Testis (tissue), 3 donors: Measurements from ENCODE around the gene PLCB1. TPM values are rescaled to one million over a fixed set of nuclear protein-coding genes. Genes with fewer than 3 reads are reported as not detected.

Source experiments
- DNase-seq: peaks from one replicate; pipeline ENCODE4 v3.0.0-alpha.2; 2019
- H3K27ac ChIP-seq, 2 donors: fragments of 200-600 bp; sonication (generic); one replicate each; pipeline ENCODE4 v1.5.1; 2019
- H3K27me3 ChIP-seq: fragments of 200-600 bp; sonication (generic); one replicate; pipeline ENCODE4 v1.5.1; 2019
- H3K36me3 ChIP-seq: fragments of 200-600 bp; sonication (generic); one replicate; pipeline ENCODE4 v1.5.1; 2017; ENCODE audit warnings: low read depth; ENCODE audit errors: missing control alignments
- H3K4me1 ChIP-seq: fragments of 200-600 bp; sonication (generic); one replicate; pipeline ENCODE4 v1.5.1; 2019
- H3K4me3 ChIP-seq, 2 donors: fragments of 200-600 bp; sonication (generic); one replicate each; pipeline ENCODE4 v1.5.1; 2017 to 2019
- H3K9me3 ChIP-seq: fragments of 200-600 bp; sonication (generic); one replicate; pipeline ENCODE4 v1.5.1; 2017
- POLR2A ChIP-seq: fragments of 450-650 bp; IDR thresholded peaks from one replicate; pipeline ENCODE4 v1.6.1; 2017; ENCODE audit warnings: antibody characterized with exemption, mild to moderate bottlenecking, moderate library complexity
- WGBS, 2 donors: methylation state at CpG; one replicate each; pipeline ENCODE4 v1.1.5; 2018; 5-methylcytosine and 5-hydroxymethylcytosine counted together
- intact Hi-C: fragments of 100-400 bp; cut with DNase I; formaldehyde crosslinking; loops from one replicate; pipeline ENCODE4 v1.15.1; 2023; ENCODE audit warnings: low total_unique reads
- polyA plus RNA-seq: library from polyadenylated mRNA; stranded (reverse); fragments of 350-450 nt; fragmentation: Illumina TruSeq; extraction: RNeasy Lipid Tissue Mini Kit (QIAGEN cat#74804); gene quantifications from one replicate; pipeline ENCODE4 v1.2.3, GENCODE V29; 2014; ENCODE audit warnings: low read depth, low replicate concordance; ENCODE audit not compliant: insufficient read depth
- total RNA-seq, 2 donors: library from RNA; depleted of rRNA; stranded (reverse); fragments of >200 nt; gene quantifications; one replicate each; pipeline ENCODE4 v1.2.3, GENCODE V29; 2016
- TF ChIP-seq, protein P1 (sequence below), 3 experiments: fragments of 450-650 bp in 2 of 3; fragments of 200-600 bp in 1 of 3; sonication (generic) in 1 of 3; IDR thresholded peaks; one replicate each; pipeline ENCODE4 v1.5.1; 2016 to 2019; ENCODE audit warnings: antibody characterized with exemption in 3 of 3, mild to moderate bottlenecking in 2 of 3, moderate library complexity in 1 of 3

PLCB1 gene
- total and polyA plus RNA-seq, 3 donors from 2014 or later = 3.1 to 9.8 (median 8.2) TPM

DNA sequence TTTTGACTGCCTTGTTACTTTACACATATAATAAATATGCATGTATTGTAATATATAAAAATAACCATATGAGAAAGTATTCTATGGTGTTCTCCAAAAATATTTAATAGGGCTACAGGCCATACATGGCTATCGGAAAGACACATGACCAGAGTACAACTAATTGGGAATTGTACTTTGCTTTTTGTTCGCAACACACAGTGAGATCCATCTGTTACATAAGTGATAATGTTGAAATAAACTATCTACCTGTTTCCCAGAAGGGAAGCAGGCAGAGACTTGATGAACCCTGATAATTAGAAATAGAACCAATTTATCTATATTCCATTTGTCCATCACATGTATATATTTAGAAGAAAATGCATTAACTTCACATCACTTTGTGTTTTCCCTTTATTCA lies 592.8 kb downstream of the PLCB1 start:
- Histone ChIP-seq H3K4me3 (no peak overlapping the region), H3K4me1 (no peaks in the 10 kb centered on the region), H3K9me3 (no peaks in the 10 kb centered on the region), H3K27ac (no peak overlapping the region), H3K27me3 (no peaks in the 10 kb centered on the region), H3K36me3 (no peaks in the 10 kb centered on the region)
- DNase-seq = no peak
- TF ChIP-seq POLR2A = no peak
- intact Hi-C loops = loop anchor here (5.0 to 10.0 kb wide), 2 partner anchors 593 to 680 kb away; partner anchors contain the start of gene PLCB1
- WGBS, 2 donors = 84 to 93% methylated on average over 2 of the region's 2 CpGs

DNA sequence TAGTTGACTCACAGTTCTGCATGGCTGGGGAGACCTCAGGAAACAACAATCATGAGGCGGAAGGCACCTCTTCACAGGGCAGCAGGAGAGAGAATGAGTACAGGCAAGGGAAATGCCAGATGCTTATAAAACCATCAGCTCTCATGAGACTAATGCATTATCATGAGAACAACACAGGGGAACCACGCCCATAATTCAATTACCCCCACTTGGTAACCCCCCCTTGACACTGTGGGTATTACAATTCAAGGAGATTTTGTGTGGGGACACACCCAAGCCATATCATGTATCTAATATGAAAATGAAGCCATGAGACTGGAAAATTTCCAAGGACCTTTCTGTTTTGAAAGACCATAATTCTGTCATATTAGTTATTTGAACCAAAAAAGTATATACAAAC lies 594.4 kb downstream of the PLCB1 start:
- no peak for DNase-seq
- Histone ChIP-seq H3K27ac (no peak overlapping the region), H3K4me3 (no peak overlapping the region), H3K36me3 (no peaks in the 10 kb centered on the region), H3K27me3 (no peaks in the 10 kb centered on the region), H3K4me1 (no peaks in the 10 kb centered on the region), H3K9me3 (no peaks in the 10 kb centered on the region)
- intact Hi-C loops = loop anchor here (10.0 kb wide), 1 partner anchor 682 kb away; no protein-coding TSS in a partner anchor
- 85 to 94% methylated on average over 2 of the region's 2 CpGs for WGBS, 2 donors
- TF ChIP-seq, protein P1, sequence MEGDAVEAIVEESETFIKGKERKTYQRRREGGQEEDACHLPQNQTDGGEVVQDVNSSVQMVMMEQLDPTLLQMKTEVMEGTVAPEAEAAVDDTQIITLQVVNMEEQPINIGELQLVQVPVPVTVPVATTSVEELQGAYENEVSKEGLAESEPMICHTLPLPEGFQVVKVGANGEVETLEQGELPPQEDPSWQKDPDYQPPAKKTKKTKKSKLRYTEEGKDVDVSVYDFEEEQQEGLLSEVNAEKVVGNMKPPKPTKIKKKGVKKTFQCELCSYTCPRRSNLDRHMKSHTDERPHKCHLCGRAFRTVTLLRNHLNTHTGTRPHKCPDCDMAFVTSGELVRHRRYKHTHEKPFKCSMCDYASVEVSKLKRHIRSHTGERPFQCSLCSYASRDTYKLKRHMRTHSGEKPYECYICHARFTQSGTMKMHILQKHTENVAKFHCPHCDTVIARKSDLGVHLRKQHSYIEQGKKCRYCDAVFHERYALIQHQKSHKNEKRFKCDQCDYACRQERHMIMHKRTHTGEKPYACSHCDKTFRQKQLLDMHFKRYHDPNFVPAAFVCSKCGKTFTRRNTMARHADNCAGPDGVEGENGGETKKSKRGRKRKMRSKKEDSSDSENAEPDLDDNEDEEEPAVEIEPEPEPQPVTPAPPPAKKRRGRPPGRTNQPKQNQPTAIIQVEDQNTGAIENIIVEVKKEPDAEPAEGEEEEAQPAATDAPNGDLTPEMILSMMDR (IDR thresholded peaks at IDR 0.05) = no peak
- no peak for TF ChIP-seq POLR2A

DNA sequence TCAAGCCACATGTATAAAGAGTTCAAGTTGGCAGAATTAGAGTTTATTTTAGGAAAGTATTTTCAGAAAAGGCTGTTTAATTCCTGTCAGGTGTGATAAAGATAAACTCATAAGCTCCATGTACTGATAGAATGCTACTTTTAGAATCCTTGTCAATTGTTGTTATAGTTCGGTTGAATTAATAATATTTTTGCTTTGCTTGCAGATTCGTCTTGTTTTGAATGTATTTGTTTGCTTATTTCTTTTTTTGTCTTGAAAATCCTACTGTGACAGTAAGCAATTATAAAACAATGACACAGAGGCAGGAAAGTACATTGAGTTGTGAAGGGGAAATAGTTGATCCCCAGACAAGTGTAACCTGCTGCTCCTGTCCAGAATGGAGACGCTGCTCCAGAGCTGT lies 602.9 kb downstream of the PLCB1 start:
- intact Hi-C loops = no loop called here
- H3K36me3 ChIP-seq = no peaks in the 10 kb centered on the region

DNA sequence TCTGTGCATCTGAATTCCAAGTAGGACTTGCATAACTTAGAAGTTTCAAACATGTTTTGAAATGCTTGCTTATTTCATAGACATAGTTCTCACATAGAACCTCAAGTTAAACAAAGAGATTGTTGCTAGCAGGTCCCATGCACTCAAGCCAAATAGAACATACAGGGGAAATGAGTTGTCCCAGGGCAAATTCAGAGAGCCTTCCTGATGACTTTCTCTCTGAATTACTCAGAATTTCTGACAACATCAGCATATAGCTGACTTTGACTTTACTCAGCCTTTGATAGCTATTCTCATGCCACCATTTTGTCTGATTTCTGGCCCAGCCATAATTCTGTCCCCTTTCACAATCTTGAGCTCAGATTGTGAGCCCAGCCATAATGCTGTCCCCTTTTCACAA lies 603.6 kb downstream of the PLCB1 start:
- Histone ChIP-seq H3K27me3 (no peaks in the 10 kb centered on the region), H3K9me3 (no peaks in the 10 kb centered on the region), H3K27ac (no peak overlapping the region), H3K36me3 (no peaks in the 10 kb centered on the region), H3K4me3 (no peak overlapping the region), H3K4me1 (no peaks in the 10 kb centered on the region)
- no peak for DNase-seq
- intact Hi-C loops = no loop called here
- TF ChIP-seq, protein P1 (IDR thresholded peaks at IDR 0.05) = no peak

More for the DNA sequence above, 602.9 kb downstream of the PLCB1 start:
- H3K27me3 ChIP-seq = no peaks in the 10 kb centered on the region
- DNase-seq = no peak
- TF ChIP-seq, protein P1 (IDR thresholded peaks at IDR 0.05) = no peak
- no peak for TF ChIP-seq POLR2A
- H3K4me3 ChIP-seq = no peak overlapping the region
- no peaks in the 10 kb centered on the region for H3K9me3 ChIP-seq
- WGBS, 2 donors = 83 to 86% methylated on average over 3 of the region's 3 CpGs
- H3K27ac ChIP-seq = no peak overlapping the region
- H3K4me1 ChIP-seq = no peaks in the 10 kb centered on the region

DNA sequence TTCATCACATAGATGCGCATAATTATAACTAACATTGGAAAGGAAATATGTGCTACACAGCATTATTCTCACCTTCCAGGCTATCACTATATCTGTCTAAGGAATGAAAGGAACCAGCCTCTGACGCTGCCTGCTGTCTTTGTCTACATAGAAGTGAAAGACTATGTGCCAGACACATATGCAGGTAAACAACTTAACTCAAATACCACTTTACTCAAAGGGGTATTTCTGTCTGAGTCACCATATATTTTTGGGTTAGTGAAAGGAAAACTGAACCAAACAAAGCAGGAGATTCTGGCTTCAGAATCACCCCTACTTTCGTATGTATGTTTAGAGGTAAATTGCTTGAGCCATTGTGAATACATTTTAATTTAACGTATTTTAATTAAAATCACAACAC lies 608.2 kb downstream of the PLCB1 start:
- H3K9me3 ChIP-seq = no peaks in the 10 kb centered on the region
- no peaks in the 10 kb centered on the region for H3K4me1 ChIP-seq
- 93 to 94% methylated on average over 4 of the region's 4 CpGs for WGBS, 2 donors
- no peak for DNase-seq
- H3K27ac ChIP-seq = no peak overlapping the region
- no peaks in the 10 kb centered on the region for H3K27me3 ChIP-seq
- H3K4me3 ChIP-seq = no peak overlapping the region
- TF ChIP-seq, protein P1 (IDR thresholded peaks at IDR 0.05) = no peak
- no peak for TF ChIP-seq POLR2A
- intact Hi-C loops = no loop called here
- no peaks in the 10 kb centered on the region for H3K36me3 ChIP-seq
